Measurements from ENCODE around the gene ARID1B.

DNA sequence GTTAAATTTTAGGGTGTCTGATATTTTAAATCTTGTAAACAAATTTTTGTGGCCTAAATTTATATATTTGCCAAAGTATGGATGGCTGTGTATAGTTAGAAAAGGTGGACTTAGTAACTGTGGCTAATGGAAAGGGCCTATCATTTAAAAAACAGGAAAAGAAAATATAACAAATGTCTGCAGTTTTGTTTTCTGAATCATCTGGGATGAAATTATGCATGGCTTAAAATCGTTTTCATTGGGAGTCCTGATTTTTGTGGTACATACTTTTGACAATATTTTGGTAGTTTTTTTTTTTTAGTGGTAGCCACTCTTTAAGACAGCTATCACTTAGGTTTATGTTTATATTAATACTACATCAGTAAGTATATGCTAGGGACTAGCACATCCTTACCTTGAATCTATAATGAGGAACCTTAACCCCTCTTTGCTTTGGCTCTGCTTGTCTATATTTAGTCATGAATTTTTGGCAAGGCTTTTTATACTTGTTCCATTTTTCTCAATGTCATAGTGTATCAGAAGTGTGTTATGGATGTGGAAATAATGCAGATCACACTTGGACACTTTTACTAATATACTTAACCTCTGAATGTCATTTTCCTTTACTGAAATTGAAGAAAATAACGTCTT lies 5.6 kb downstream of the ARID1B start:
- no peak for TF ChIP-seq POLR2A (IDR thresholded peaks at IDR 0.05)
- no peak for TF ChIP-seq POLR2AphosphoS5 (IDR thresholded peaks at IDR 0.05)
- TF ChIP-seq, protein P1, sequence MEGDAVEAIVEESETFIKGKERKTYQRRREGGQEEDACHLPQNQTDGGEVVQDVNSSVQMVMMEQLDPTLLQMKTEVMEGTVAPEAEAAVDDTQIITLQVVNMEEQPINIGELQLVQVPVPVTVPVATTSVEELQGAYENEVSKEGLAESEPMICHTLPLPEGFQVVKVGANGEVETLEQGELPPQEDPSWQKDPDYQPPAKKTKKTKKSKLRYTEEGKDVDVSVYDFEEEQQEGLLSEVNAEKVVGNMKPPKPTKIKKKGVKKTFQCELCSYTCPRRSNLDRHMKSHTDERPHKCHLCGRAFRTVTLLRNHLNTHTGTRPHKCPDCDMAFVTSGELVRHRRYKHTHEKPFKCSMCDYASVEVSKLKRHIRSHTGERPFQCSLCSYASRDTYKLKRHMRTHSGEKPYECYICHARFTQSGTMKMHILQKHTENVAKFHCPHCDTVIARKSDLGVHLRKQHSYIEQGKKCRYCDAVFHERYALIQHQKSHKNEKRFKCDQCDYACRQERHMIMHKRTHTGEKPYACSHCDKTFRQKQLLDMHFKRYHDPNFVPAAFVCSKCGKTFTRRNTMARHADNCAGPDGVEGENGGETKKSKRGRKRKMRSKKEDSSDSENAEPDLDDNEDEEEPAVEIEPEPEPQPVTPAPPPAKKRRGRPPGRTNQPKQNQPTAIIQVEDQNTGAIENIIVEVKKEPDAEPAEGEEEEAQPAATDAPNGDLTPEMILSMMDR (IDR thresholded peaks at IDR 0.05) = no peak
- no peak for TF ChIP-seq EP300 (IDR thresholded peaks at IDR 0.05; ENCODE audit: low read depth)

Measured in transverse colon (tissue), 4 donors.